HFF-Myc (cell line): ENCODE measurements around the gene MRPS18A.
A peak's percentile ranks its signal among the peaks of the same experiment; 100 is the strongest.

ENCODE experiments used
- DNase-seq: peaks from one replicate; pipeline ENCODE4 v3.0.0-alpha.2; 2011; ENCODE audit warnings: low read depth; ENCODE audit errors: extremely low read depth
- H3K4me3 ChIP-seq: replicated peaks from 2 replicates; pipeline ENCODE4 v1.5.1; 2011; ENCODE audit warnings: low read depth, mild to moderate bottlenecking, control low read depth, low read length
- TF ChIP-seq, protein P1 (sequence below): IDR thresholded peaks from 2 replicates; pipeline ENCODE4 v1.5.1; 2012; ENCODE audit warnings: mild to moderate bottlenecking, low read depth, low read length, control low read depth; ENCODE audit errors: missing control alignments

The MRPS18A gene

DNA sequence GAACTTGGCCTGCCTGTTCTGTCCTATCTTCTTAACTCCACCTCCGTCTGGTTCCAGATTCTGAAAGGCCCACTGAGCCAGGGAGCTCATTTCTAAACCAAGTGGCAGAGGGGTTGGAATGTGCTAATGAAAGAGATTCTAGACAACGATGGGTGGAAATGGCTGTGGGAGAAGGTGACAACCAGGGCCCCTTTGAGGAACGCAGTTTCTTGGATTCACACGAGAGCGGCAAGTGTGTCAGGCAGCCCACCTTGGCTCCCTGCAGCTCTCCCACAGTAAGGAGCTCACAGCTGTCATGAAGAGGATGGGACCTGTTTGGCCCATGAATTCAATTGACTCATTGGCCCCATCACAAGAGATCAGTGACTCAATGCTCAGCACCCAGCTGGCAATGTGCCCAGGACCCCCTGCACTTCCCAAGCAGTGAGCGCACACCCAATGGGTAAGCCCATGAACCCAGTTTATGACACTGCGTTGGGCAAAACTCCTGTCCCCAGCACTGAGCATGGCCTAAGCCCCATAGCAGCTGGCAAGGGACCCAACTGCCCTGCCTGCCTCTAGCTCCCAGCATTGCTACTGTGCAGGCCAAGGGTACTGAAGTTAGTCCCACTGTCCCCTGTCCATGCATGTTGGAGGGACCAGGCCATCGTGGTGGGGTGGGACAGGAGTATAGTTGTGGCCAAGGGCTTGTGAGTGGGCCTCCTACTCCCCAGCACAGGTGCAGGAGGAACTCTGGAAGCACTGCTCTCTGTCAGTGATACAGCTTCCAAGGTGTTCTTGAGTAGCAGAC lies 16.4 kb downstream of the MRPS18A start:
- TF ChIP-seq, protein P1, sequence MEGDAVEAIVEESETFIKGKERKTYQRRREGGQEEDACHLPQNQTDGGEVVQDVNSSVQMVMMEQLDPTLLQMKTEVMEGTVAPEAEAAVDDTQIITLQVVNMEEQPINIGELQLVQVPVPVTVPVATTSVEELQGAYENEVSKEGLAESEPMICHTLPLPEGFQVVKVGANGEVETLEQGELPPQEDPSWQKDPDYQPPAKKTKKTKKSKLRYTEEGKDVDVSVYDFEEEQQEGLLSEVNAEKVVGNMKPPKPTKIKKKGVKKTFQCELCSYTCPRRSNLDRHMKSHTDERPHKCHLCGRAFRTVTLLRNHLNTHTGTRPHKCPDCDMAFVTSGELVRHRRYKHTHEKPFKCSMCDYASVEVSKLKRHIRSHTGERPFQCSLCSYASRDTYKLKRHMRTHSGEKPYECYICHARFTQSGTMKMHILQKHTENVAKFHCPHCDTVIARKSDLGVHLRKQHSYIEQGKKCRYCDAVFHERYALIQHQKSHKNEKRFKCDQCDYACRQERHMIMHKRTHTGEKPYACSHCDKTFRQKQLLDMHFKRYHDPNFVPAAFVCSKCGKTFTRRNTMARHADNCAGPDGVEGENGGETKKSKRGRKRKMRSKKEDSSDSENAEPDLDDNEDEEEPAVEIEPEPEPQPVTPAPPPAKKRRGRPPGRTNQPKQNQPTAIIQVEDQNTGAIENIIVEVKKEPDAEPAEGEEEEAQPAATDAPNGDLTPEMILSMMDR: no peak
- no peak overlapping the region for H3K4me3 ChIP-seq
- DNase-seq: no peak

GRCh38 chr6:43670623-43670986 lies 17.0 kb downstream of the MRPS18A start:
- TF ChIP-seq, protein P1: no peak
- DNase-seq: no peak
- H3K4me3 ChIP-seq: no peak overlapping the region

DNA sequence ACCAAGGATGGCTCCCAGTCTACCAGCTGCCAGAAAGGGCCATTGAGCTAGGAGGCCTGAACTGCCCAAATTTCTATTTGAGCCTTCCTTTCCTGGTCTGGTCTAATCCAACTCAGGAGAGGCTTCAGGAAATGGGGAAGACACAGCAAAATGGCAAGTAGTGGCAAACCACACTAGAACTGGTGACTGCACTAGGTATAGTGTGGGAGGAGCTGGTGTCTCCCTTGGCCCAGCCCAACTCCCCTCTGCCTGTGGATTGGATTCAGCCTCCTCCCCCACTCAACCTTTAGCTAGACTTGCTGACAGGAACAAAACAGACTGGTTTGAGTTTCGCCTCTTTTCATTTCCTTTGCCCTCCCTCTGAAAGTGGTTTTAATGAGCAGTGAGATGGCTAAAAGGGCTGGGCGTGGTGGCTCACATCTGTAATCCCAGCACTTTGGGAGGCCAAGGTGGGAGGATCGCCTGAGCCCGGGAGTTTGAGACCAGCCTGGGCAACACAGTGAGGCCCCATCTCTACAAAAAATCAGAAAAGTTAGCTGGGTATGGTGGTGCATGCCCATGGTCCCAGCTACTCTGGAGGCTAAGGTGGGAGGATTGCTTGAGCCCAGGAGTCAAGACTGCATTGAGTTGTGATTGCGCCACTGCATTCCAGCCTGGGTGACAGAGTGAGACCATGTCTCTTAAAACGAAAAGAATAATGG lies 17.5 kb downstream of the MRPS18A start:
- no peak for DNase-seq
- TF ChIP-seq, protein P1: no peak
- no peak overlapping the region for H3K4me3 ChIP-seq

DNA sequence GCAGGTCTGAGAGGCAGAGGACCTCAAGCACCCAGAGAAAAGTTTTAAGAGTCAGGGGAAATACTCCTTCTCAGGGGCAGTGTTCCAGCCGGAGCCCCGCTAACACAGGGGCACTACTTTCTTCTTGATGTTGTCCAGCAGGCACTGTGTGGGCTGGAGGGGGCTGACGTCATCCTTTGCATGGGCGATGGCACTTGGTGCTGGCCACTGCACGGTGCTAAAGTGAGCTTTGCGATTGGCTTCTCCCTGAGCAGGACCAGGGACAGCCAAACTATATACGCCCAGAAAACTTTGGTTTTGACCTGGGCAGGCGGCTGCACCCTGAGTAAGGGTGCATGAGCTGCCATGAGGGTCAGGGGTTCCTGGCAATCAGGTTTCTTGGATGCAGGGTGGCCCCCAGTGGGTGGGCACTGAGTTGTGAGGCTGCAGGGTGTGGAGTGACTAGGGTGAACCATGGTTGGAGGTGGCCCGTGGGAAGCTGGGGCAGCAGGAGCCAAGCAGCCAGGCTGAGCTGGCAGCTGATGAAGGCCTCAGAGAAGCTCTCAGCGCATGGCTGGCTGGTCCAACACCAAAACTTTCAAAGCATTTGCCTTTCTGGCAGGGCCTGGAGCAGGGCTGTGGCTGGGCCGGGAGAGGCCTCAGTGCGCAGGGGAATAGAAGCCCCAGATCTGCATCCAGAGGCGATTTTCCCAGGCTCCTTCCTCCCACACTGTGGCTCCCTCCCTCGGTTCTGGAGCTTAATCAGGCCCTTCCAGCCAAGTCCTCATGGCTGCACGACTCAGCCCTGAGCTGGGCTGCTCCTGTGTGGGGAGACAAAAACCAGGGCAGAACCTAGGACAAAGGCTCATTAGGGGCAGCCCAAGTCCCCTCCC lies 18.3 kb downstream of the MRPS18A start:
- TF ChIP-seq, protein P1: no peak
- no peak overlapping the region for H3K4me3 ChIP-seq
- DNase-seq: no peak

- no peak overlapping the region for H3K4me3 ChIP-seq
- TF ChIP-seq, protein P1: peak; percentile 64
- peak; percentile 24 for DNase-seq
Measured at GRCh38 chr6:43668151-43669028, 19.2 kb downstream of the MRPS18A start.
